C4-2B (cell line): ENCODE results near the gene SHOX.

ENCODE experiments used
- ZFX ChIP-seq: fragments of 450-650 bp; IDR thresholded peaks from 2 replicates; pipeline ENCODE4 v1.6.1; 2017
- TF ChIP-seq, protein P1 (sequence below): fragments of 450-650 bp; conservative IDR thresholded peaks from 2 replicates; pipeline ENCODE4 v1.5.1; 2017; ENCODE audit warnings: mild to moderate bottlenecking

DNA sequence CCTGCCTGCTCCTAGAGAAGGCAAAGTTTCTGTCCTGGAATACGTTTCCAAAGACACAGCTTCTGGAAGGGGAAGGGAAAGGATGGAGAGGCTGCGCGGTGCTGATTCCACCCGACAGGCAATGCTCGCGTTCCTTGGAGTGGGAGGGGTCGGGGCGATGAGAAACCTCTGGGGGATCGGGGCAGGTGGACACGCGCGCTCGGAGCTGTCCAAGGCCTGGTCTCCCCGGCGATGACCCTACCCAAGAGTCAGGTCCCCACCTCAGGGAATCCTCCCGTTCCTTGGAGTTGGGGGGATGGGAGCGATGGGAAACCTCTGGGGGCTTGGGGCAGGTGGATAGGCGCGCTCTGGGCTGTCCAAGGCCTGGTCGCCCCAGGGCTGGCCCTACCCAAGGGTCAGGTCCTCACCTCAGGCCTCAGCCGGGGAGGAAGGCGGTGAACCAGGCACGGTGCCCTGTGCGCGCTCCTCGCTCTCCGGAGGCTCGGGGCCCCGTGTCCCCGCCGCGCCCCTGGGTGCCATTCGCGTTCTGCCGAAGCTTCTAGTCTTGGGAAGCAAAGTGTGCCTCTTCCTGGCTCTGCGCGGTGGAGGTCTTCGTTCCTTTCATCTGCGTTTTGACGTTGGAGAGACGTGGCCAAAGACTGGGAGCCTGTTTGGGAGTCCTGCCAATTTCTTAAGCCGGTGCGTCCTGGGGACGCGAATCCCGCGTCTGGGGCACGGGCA is 10.6 kb upstream of the SHOX start:
- TF ChIP-seq, protein P1, sequence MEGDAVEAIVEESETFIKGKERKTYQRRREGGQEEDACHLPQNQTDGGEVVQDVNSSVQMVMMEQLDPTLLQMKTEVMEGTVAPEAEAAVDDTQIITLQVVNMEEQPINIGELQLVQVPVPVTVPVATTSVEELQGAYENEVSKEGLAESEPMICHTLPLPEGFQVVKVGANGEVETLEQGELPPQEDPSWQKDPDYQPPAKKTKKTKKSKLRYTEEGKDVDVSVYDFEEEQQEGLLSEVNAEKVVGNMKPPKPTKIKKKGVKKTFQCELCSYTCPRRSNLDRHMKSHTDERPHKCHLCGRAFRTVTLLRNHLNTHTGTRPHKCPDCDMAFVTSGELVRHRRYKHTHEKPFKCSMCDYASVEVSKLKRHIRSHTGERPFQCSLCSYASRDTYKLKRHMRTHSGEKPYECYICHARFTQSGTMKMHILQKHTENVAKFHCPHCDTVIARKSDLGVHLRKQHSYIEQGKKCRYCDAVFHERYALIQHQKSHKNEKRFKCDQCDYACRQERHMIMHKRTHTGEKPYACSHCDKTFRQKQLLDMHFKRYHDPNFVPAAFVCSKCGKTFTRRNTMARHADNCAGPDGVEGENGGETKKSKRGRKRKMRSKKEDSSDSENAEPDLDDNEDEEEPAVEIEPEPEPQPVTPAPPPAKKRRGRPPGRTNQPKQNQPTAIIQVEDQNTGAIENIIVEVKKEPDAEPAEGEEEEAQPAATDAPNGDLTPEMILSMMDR: no peak
- no peak for TF ChIP-seq ZFX
